ENCODE data around the gene ADAT2.

The ADAT2 gene

DNA sequence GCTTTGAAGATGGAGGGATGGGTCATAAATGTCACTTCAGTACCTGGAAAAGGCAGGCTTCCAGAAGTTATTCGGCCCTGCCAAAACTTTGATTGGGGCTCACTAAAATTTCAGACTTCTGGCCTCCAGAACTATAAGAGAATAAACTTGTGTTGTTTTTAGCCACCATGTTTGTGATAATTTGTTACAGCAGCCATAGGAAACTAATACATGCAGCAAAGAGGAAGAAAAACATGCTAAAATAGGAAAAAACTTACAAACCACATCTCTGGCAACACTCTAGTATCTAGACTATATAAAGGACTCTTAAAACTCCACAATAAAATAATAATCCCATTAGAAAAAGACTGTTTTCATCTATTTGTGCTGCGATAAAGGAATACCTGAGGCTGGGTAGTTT lies 9.5 kb downstream of the ADAT2 start:
- no peak for DNase-seq

- no peak for DNase-seq
Measured at GRCh38 chr6:143432588-143432987, 17.9 kb downstream of the ADAT2 start.

- no peak for DNase-seq
Measured at GRCh38 chr6:143431226-143431625, 19.3 kb downstream of the ADAT2 start.

- no peak for DNase-seq
Measured at GRCh38 chr6:143429970-143430369, 20.5 kb downstream of the ADAT2 start.

GRCh38 chr6:143427109-143427817 lies 23.2 kb downstream of the ADAT2 start:
- no peak for DNase-seq

- DNase-seq = no peak
Measured at GRCh38 chr6:143426026-143426425, 24.5 kb downstream of the ADAT2 start.

DNA sequence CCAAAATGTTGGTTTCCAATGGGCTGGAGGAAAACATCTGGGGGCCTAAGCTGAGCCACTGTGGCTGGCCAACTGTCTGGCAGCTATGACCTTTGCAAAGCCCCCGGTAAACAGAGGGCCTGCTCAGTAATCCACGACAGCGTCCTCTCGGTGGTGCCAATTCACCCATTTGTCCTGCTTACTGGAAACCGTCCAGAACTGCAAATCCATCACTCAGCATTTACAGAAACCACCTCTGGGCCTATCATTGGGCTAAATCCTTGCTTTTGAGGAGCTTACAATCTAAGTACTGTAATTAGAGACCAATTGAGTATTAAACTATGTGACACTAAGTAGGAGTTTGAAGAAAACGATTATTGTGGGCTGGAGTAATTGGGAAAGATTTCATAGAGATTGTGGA lies 31.0 kb downstream of the ADAT2 start:
- no peak for DNase-seq

GRCh38 chr6:143414769-143415168 lies 35.7 kb downstream of the ADAT2 start:
- no peak for DNase-seq

DNA sequence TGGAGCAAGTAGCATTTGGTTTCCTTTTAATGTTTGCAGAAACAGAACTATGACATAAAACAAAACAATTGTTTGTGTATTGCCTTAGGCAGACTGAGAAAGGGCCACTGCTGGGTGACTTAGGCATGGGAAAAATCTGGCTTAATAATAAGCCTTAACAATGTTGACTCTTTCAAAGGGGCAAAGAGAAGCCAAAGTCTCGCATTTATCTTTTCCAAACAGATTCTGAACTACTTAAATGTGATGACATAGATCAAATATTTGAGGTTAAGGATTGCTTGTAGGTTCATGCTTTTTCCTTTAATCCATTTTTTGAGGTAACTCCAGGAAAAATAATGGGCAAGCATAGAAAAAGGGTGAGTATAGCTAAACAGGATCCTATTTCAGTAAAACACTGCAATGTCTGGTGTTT lies 39.6 kb downstream of the ADAT2 start:
- no peak for DNase-seq

DNA sequence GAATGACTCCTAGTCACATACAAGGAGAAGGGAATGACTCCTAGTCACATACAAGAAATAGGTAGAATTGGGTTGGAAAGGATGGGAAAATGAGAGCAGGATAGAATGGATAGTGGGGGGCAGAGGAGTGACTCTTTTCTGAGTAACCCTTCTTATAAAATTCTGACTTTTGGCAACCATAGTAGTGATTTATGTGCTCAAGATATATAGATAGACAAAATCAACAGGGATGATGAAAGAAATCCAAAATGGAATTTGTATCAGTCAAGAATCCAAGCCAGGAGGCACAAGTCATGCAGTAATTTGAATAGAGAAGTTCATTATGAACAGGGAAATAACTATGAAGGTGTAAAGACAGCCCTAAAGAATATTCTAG lies 41.7 kb downstream of the ADAT2 start:
- no peak for DNase-seq

DNA sequence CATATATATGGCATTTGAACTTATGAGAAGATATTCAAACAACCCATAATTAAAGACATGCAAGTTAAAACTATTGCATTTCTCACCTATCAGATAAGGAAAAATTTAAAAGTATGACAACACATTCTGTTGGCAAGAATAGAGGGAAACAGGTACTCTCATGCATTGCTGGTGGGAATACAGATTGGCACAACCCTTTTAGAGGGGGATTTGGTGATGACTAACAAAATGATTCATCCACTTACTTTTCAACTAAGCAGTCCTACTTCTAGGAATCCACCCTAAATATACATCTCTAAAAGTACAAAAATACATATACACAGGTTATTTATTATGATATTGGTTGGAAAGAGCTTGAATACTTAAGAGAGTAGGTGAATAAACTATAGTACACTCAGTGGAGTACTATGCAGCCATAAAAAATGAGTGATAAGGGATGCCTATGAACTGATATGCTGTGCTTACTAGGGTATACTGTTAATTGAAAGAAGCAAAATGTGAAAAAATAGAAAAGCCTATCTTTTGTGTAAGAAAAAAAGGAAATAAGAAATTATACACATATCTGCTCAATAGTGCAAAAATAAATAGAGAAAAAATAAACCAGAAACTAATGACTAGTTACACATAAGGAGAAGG lies 42.2 kb downstream of the ADAT2 start:
- DNase-seq = no peak

GRCh38 chr6:143406673-143407072 lies 43.8 kb downstream of the ADAT2 start:
- DNase-seq = no peak

GRCh38 chr6:143405373-143406154 lies 44.9 kb downstream of the ADAT2 start:
- no peak for DNase-seq

DNA sequence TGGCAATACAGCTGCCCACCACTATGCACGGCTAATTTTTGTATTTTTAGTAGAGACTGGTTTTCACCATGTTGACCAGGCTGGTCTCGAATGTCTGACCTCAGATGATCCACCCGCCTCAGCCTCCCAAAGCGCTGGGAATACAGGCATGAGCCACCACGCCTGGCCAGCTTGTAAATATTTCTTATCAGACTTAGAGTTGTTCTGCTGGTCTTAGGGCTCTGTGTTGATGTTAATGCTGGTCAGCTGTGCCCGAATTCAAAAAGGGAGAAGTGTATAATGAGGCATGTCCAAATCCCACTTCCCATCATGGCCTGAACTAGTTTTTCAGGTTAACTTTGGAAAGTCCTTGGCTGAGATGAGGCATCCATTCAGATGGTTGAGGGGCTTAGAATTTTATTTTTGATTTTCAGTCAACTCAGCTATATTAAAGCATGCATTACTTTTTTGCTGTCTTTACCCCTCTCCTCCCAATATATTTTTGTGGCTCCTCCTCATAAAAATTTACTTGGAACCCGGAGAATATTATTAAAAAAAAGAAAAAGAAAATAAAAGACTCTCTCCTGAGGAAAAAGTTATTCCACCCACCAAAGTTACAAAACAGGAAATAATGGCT lies 47.7 kb downstream of the ADAT2 start:
- DNase-seq = no peak

GRCh38 chr6:143401636-143402370 lies 48.7 kb downstream of the ADAT2 start:
- DNase-seq = no peak

- DNase-seq = no peak
Measured at GRCh38 chr6:143401068-143401446, 49.4 kb downstream of the ADAT2 start.

DNA sequence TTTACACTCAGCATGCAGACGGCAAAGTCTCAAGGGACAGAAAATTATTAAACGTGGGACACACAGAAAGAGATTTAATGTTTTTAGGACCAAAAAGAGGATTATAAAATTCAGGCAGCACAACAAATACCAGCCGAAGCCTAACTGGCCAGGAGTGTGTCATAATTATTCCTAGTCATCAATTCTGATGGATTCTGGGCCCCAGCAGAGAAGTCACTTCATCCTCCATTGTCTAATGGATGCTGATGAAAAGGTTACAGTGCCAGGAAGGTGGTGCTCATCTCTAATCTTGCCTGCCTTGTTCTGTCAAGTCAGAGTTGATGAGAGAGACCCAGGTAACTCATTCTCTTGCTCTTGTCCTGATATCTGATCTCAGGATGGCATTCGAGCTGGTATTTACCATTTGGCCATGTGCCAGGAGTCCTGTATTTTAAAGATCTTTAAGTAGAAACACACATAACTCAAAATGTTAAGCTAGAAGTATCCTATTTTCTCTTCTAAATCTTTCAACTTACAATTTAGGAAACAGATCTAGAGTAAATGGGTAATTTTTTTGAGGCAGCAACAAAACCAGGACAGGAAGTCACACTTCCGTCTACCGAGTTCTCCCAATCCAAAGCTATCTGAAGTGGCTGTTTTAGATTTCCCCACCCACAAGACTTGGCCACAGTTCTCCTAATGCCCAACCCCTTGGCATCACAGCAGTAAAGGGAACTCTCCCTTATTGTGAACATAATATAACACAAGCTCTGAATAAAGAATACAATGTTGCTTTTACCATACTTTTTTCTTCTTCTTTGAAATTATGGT lies 50.0 kb downstream of the ADAT2 start:
- DNase-seq = no peak

GRCh38 chr6:143399775-143400174 lies 50.7 kb downstream of the ADAT2 start:
- no peak for DNase-seq

- no peak for DNase-seq
Measured at GRCh38 chr6:143399176-143399575, 51.3 kb downstream of the ADAT2 start.

DNA sequence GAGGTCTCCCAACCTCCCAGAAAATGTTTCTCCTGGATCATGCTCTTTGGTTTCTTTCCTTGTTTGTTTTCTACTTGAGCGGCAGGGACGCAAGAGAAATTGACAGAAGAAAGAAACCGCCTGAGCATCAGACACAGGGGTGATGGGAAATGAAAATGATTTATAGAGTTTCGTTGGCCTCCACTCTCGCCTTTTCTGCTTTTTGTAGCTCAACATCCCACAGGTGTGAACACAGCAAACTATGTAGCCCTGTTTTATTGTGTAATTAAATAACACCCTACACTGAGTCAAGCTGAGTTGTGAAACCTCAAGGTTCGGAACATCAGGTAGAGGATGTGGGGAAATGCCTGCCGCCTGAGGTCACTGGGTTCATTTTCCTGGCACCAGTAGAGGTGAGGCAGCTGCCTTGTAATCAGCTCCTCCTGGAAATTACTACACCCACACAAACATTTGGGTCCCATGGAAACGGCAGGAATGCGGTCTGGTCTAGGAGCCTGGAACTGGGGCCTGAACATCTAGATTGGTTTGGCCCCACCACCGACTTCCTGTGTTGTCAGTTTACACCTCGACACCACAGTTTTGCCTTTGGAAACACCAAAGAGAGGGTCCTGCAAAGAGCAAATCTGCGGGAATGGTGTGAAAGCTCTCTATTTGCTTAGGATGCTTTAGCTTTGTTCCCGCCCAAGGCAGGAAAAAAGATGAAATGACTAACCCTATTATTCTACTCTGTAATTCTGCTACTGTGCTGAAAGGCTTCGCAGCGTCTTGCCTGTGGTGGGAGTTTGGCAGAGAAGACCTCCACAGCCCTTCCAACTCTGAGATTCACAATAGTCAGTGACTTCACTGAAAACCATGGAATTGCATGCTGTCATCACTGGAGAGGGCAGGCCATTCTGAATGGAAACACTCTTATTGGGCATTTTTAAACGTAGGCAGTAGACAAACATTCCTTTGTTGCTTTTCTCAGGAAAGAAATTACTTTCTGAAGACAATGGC lies 53.0 kb downstream of the ADAT2 start:
- DNase-seq = no peak

Data from GOT3 (cell line).